Progenitor cell of endocrine pancreas (in vitro differentiated cells): ENCODE measurements around the gene OPA1. TPM values are rescaled to one million over a fixed set of nuclear protein-coding genes. Genes with fewer than 3 reads are reported as not detected.
A peak's percentile ranks its signal among the peaks of the same experiment; 100 is the strongest.

Experiments
- DNase-seq: peaks from one replicate; pipeline ENCODE4 v3.0.0; 2021; ENCODE audit warnings: low spot score; ENCODE audit not compliant: unreplicated experiment
- H3K27ac Mint-ChIP-seq: 2 replicates; pipeline ENCODE4 v1.8.0; 2021; ENCODE audit warnings: mild to moderate bottlenecking, moderate library complexity, mixed read lengths
- H3K27me3 Mint-ChIP-seq: 2 replicates; pipeline ENCODE4 v1.8.0; 2021; ENCODE audit warnings: mixed read lengths
- H3K36me3 Mint-ChIP-seq: 2 replicates; pipeline ENCODE4 v1.8.0; 2022; ENCODE audit warnings: mixed read lengths; ENCODE audit not compliant: insufficient read depth
- H3K4me1 Mint-ChIP-seq: 2 replicates; pipeline ENCODE4 v1.8.0; 2021; ENCODE audit warnings: low read depth, mixed read lengths
- H3K4me3 Mint-ChIP-seq: 2 replicates; pipeline ENCODE4 v1.8.0; 2021; ENCODE audit warnings: low read depth, mild to moderate bottlenecking, moderate library complexity, mixed read lengths
- H3K9me3 Mint-ChIP-seq: 2 replicates; pipeline ENCODE4 v1.8.0; 2021; ENCODE audit warnings: low read depth, mixed read lengths
- long read RNA-seq: library from polyadenylated mRNA; unstranded; transcript quantifications from one replicate; pipeline ENCODE4 v2.0.0, GENCODE V29; 2020
- total RNA-seq: library from RNA; stranded (reverse); gene quantifications from 2 replicates; pipeline ENCODE4 v1.2.1, GENCODE V29; 2021
- TF ChIP-seq, protein P1 (sequence below): fragments of 200-600 bp; sonication (generic); IDR thresholded peaks from one replicate; pipeline ENCODE4 v1.5.0; 2021; ENCODE audit warnings: antibody characterized with exemption, mild to moderate bottlenecking; ENCODE audit not compliant: unreplicated experiment

The OPA1 gene
- 60.8 and 61.6 TPM in 2 replicates for total RNA-seq
- long read RNA-seq, full-length matches to known transcripts: 84 of 161 reads
- long read RNA-seq, partial matches to known transcripts: 53 of 161 reads
- long read RNA-seq, other reads (novel, unspliced or antisense): 24 of 161 reads

DNA sequence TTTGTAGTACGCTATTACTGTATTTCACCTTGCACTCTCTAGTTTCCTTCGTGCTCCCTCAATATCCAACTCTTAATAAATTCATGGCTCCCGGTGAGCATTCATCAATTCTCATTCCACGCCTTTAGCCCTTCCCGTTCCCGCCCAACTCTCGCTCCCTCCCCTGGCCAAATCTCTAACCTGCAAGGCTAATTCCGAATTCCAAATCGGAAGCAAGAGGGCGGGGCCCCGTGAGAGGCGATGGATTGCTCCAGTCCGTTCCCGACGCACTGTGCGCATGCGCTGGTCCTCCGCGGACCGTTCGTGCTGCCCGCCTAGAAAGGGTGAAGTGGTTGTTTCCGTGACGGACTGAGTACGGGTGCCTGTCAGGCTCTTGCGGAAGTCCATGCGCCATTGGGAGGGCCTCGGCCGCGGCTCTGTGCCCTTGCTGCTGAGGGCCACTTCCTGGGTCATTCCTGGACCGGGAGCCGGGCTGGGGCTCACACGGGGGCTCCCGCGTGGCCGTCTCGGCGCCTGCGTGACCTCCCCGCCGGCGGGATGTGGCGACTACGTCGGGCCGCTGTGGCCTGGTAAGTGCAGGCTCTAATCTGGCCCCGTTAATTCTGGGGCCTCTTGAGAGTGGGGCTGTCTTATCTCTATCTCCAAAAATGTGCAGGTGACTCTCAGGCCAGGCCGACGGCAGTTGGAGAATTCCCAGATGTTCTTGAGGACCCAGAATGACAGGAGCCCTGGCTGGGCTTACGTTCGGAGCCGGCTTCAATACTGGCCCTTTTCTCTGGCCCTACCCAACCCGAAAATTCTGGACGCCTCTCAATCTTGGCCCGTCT is at the start of gene OPA1:
TSS of gene OPA1 (plus strand) at position 368 of the 827 bp plus-strand sequence. CDS start at position 538, 170 bp downstream.
- Mint-ChIP-seq H3K27ac (peak within 1 kb of the TSS; percentile 94), H3K9me3 (no peaks in the 10 kb centered on the region), H3K27me3 (no peaks in the 10 kb centered on the region), H3K4me1 (peaks cover 23% of the 10 kb centered on the region), H3K4me3 (peak within 1 kb of the TSS; percentile 90), H3K36me3 (peaks cover 9% of the 10 kb centered on the region)
- peak; percentile 94 for DNase-seq
- TF ChIP-seq, protein P1, sequence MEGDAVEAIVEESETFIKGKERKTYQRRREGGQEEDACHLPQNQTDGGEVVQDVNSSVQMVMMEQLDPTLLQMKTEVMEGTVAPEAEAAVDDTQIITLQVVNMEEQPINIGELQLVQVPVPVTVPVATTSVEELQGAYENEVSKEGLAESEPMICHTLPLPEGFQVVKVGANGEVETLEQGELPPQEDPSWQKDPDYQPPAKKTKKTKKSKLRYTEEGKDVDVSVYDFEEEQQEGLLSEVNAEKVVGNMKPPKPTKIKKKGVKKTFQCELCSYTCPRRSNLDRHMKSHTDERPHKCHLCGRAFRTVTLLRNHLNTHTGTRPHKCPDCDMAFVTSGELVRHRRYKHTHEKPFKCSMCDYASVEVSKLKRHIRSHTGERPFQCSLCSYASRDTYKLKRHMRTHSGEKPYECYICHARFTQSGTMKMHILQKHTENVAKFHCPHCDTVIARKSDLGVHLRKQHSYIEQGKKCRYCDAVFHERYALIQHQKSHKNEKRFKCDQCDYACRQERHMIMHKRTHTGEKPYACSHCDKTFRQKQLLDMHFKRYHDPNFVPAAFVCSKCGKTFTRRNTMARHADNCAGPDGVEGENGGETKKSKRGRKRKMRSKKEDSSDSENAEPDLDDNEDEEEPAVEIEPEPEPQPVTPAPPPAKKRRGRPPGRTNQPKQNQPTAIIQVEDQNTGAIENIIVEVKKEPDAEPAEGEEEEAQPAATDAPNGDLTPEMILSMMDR: peak; percentile 44

DNA sequence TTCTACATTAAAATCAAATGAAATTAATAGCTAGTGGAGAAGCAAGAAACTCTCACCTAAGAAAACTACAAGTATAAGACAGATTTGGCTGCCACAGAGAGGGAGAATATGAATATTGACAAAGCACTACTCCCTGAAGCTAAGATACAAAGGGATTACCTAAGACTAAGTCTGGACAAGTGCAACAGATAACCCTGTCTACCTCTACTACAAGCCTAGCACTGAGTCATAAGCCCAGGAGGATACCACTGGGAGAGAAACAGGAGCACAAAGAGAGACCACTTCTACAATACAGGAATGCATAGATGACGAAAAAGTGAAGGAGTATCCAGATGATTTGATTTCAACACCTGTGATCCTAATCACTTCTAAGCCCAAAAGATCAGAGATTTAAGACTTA is 48.7 kb upstream of the OPA1 start:
- Mint-ChIP-seq H3K4me1 (no peaks in the 10 kb centered on the region), H3K36me3 (peaks cover 18% of the 10 kb centered on the region), H3K27ac (no peak overlapping the region), H3K4me3 (no peak overlapping the region), H3K9me3 (peaks cover 16% of the 10 kb centered on the region), H3K27me3 (no peaks in the 10 kb centered on the region)
- no peak for DNase-seq
- TF ChIP-seq, protein P1: no peak

- Mint-ChIP-seq H3K27me3 (no peaks in the 10 kb centered on the region), H3K27ac (no peak overlapping the region), H3K4me1 (no peaks in the 10 kb centered on the region), H3K36me3 (peaks cover 19% of the 10 kb centered on the region), H3K4me3 (no peak overlapping the region), H3K9me3 (peaks cover 16% of the 10 kb centered on the region)
- TF ChIP-seq, protein P1: no peak
- no peak for DNase-seq
Observed at GRCh38 chr3:193545304-193545703, 47.7 kb upstream of the OPA1 start.

DNA sequence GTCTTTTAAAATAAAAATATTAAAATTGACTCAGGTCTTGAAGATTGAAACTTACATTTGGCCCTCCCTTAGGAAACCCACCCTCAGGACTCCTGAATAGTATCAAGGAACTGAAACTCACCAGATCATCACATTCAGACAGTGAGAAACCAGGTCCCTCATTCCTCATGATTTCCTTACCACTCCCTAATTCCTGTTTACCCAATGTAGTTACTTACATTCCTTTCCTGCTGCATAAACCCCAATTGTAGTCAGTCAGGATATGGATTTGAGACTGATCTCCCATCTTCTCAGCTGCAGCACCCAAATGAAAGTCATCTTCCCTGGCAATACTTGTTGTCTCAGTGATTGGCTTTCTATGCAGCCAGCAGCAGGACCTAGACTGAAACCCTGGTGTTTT is 46.9 kb upstream of the OPA1 start:
- Mint-ChIP-seq H3K9me3 (peaks cover 16% of the 10 kb centered on the region), H3K4me1 (peaks cover 2% of the 10 kb centered on the region), H3K36me3 (peaks cover 19% of the 10 kb centered on the region), H3K27ac (no peak overlapping the region), H3K27me3 (no peaks in the 10 kb centered on the region), H3K4me3 (no peak overlapping the region)
- DNase-seq: no peak
- TF ChIP-seq, protein P1: no peak

DNA sequence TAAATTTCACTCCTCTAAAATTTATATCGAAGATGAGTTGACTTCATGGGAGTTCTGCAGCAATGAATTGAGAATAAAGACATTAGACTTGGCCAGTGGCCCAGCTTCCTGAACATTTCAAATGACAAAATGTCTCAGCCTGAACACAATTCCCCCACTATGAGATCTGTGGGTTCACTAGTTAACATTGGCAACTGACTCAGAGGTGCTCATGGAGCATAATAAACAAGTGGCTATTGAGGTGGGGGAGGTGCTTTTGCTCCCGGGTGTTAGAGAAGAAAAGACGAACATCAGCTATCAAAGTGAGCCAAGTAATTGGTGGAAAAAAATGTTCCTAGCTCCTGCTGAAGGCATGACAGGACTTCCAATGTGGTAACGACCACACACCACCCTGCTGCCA is 44.6 kb upstream of the OPA1 start:
- Mint-ChIP-seq H3K4me1 (peaks cover 11% of the 10 kb centered on the region), H3K27me3 (no peaks in the 10 kb centered on the region), H3K27ac (no peak overlapping the region), H3K9me3 (peaks cover 16% of the 10 kb centered on the region), H3K36me3 (peaks cover 16% of the 10 kb centered on the region), H3K4me3 (no peak overlapping the region)
- DNase-seq: no peak
- TF ChIP-seq, protein P1: no peak
